ENCODE measurements around the gene SLC22A9.
"Not testable (repeated sequence)": the region's sequence is repeated elsewhere in the genome, so short reads cannot be mapped to it uniquely, and the experiment has no call there.

SLC22A9 gene

DNA sequence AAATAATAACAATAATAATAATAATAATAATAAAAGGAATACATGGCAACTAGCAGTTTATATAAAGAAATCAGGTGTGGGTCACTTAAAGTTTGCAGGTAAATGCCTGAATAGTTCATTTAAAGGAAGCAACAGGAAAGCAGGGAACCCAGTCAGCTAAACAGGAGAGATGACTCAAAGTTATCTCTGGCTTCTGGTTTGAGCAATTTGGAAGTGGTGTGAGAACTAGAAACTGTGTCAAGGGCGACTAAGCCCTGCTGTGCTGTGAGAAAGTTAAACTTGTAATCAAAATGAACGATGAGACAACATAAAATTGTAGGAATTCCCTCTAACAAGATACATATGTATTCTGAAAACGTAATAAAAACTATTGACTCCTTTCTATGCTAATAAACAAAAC is 35.5 kb downstream of the SLC22A9 start:
- no peak for DNase-seq (ENCODE audit: extremely low read depth, low read depth)
- TF ChIP-seq, protein P1, sequence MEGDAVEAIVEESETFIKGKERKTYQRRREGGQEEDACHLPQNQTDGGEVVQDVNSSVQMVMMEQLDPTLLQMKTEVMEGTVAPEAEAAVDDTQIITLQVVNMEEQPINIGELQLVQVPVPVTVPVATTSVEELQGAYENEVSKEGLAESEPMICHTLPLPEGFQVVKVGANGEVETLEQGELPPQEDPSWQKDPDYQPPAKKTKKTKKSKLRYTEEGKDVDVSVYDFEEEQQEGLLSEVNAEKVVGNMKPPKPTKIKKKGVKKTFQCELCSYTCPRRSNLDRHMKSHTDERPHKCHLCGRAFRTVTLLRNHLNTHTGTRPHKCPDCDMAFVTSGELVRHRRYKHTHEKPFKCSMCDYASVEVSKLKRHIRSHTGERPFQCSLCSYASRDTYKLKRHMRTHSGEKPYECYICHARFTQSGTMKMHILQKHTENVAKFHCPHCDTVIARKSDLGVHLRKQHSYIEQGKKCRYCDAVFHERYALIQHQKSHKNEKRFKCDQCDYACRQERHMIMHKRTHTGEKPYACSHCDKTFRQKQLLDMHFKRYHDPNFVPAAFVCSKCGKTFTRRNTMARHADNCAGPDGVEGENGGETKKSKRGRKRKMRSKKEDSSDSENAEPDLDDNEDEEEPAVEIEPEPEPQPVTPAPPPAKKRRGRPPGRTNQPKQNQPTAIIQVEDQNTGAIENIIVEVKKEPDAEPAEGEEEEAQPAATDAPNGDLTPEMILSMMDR (IDR thresholded peaks at IDR 0.05; ENCODE audit: low read depth, low read length, missing control alignments), result no peak
- no peak overlapping the region for H3K4me3 ChIP-seq (replicated peaks; ENCODE audit: low read depth, low read length)

DNA sequence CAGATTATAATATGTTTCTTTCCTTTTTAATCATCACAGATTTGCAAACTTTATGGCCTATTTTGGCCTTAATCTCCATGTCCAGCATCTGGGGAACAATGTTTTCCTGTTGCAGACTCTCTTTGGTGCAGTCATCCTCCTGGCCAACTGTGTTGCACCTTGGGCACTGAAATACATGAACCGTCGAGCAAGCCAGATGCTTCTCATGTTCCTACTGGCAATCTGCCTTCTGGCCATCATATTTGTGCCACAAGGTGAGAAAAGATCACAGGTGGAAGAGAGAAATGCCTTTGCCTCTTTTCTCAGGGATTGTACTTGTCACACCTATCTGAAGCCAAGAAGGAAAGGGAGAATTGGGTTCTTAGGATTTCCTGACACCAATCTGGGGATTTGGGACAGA is 36.9 kb downstream of the SLC22A9 start:
- DNase-seq (ENCODE audit: extremely low read depth, low read depth), result no peak
- TF ChIP-seq, protein P1 (IDR thresholded peaks at IDR 0.05; ENCODE audit: low read depth, low read length, missing control alignments), result no peak
- H3K4me3 ChIP-seq (replicated peaks; ENCODE audit: low read depth, low read length), result no peak overlapping the region

DNA sequence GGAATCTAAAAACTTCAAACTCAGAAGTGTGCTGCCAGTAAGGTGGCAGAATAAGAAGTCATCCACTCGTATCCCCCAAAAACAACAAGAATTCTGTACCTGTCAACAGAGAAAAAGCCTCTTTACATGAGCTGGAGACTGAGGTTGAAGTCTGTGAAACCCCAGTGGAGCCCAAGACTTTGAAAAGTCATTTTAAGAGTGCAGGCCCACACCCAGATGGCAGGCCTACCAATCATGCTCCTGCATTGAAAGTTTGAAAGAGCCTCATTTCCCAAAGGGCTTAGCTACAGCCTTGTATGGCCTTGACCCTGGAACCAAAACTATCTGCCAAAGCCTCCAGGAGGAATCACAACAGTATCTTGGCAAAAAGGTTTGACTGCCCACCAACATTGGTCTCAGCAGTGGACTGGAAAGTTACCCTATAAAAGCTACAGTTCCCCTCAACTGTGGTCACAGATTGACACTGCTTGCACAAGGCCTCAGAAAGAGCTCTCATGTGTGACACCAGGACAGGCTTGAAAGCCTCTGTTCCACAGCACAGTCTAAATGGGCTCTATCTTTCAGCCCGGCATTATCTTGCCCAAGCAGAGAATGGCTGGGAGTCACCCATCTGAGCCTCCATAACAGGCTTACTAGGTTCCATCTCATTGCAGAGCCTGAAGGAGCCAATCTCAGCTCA is 47.7 kb downstream of the SLC22A9 start:
- no peak overlapping the region for H3K4me3 ChIP-seq (replicated peaks; ENCODE audit: low read depth, low read length)
- TF ChIP-seq, protein P1 (IDR thresholded peaks at IDR 0.05; ENCODE audit: low read depth, low read length, missing control alignments), result no peak
- DNase-seq (ENCODE audit: extremely low read depth, low read depth), result no peak

DNA sequence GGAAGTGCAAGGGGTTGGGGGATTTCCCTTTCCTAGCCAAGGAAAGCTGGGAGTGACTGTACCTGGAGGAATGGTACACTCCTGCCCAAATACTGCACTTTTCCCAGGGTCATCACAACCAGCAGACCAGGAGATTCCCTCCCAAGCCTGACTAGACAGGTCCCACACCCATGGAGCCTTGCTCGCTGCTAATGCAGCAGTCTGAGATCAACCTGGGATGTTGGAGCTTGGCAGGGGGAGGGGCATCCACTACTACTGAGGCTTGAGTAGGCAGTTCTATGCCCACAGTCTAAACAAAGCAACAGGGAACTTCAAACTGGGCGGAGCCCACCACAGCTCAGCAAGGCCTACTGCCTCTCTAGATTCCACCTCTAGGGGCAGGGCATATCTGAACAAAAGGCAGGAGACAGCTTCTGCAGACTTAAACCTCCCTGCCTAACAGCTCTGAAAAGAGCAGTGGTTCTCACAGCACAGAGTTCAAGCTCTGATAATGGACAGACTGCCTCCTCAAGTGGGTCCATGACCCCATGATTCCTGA is 58.5 kb downstream of the SLC22A9 start:
- TF ChIP-seq, protein P1 (IDR thresholded peaks at IDR 0.05; ENCODE audit: low read depth, low read length, missing control alignments), result no peak
- no peak for DNase-seq (ENCODE audit: extremely low read depth, low read depth)
- H3K4me3 ChIP-seq (replicated peaks; ENCODE audit: low read depth, low read length), result no peak overlapping the region

DNA sequence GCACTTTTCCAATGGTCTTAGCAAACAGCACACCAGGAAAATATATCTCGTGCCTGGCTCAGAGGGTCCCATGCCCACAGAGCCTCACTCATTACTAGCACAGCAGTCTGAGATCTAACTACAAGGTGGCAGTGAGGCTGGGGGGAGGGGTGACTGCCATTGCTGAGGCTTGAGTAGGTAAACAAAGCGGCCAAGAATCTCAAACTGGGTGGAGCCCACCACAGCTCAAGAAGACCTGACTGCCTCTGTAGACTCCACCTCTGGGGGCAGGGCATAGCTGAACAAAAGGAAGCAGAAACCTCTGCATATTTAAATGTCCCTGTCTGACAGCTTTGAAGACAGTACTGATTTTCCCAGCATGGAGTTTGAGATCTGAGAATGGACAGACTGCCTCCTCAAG is 61.1 kb downstream of the SLC22A9 start:
- not testable (repeated sequence) for H3K4me3 ChIP-seq (replicated peaks; ENCODE audit: low read depth, low read length); DNase-seq (ENCODE audit: extremely low read depth, low read depth)

DNA sequence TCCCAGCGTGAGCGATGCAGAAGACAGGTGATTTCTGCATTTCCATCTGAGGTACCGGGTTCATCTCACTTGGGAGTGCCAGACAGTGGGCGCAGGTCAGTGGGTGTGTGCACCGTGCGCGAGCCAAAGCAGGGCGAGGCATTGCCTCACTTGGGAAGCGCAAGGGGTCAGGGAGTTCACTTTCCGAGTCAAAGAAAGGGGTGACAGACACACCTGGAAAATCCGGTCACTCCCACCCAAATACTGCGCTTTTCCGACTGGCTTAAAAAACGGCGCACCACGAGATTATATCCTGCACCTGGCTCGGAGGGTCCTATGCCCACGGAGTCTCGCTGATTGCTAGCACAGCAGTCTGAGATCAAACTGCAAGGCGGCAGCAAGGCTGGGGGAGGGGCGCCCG is 65.8 kb downstream of the SLC22A9 start:
- not testable (repeated sequence) for H3K4me3 ChIP-seq (replicated peaks; ENCODE audit: low read depth, low read length); DNase-seq (ENCODE audit: extremely low read depth, low read depth)

DNA sequence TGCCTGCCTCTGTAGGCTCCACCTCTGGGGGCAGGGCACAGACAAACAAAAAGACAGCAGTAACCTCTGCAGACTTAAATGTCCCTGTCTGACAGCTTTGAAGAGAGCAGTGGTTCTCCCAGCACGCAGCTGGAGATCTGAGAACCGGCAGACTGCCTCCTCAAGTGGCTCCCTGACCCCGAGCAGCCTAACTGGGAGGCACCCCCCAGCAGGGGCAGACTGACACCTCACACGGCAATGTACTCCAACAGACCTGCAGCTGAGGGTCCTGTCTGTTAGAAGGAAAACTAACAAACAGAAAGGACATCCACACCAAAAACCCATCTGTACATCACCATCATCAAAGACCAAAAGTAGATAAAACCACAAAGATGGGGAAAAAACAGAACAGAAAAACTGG is 66.2 kb downstream of the SLC22A9 start:
- H3K4me3 ChIP-seq (replicated peaks; ENCODE audit: low read depth, low read length); DNase-seq (ENCODE audit: extremely low read depth, low read depth): not testable (repeated sequence)

DNA sequence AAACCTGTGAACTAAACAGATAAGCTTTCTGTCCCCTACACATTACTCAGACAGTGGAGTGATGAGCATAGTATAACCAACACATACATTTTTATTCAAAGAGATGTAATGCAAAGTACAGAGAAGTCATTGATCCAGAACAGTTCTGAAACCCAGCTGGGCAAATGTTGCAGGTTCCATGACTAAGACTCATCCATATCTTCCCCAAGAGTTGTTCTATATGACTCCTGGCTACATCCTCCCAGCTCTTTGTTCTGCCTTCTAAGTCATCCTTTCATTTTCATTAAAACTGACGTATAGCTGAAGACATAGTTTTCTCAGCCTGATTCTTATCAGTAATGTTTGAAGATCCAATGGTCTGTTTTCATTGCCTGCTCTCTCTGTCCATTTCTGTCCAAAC is 74.1 kb downstream of the SLC22A9 start:
- no peak for DNase-seq (ENCODE audit: extremely low read depth, low read depth)
- no peak overlapping the region for H3K4me3 ChIP-seq (replicated peaks; ENCODE audit: low read depth, low read length)
- TF ChIP-seq, protein P1 (IDR thresholded peaks at IDR 0.05; ENCODE audit: low read depth, low read length, missing control alignments), result no peak
